K562 (cell line): ENCODE measurements around the gene ACTR5.

ENCODE experiments used
- GATAD2B ChIP-seq: fragments of 450-650 bp; IDR thresholded peaks from 2 replicates; pipeline ENCODE4 v1.6.1; 2017; ENCODE audit warnings: mild to moderate bottlenecking, borderline replicate concordance
- HNRNPLL ChIP-seq: fragments of 200-400 bp; formaldehyde crosslinking; IDR thresholded peaks from 2 replicates; pipeline ENCODE4 v1.6.1; 2017; ENCODE audit warnings: low read length, low read depth, mild to moderate bottlenecking; ENCODE audit not compliant: poor library complexity, severe bottlenecking
- MCM3 ChIP-seq: fragments of 450-650 bp; IDR thresholded peaks from 2 replicates; pipeline ENCODE4 v1.6.1; 2016
- POLR2AphosphoS5 ChIP-seq: IDR thresholded peaks from 2 replicates; pipeline ENCODE4 v1.6.1; 2011; ENCODE audit warnings: mild to moderate bottlenecking, low read depth, low read length, moderate library complexity; ENCODE audit not compliant: control insufficient read depth, insufficient read depth
- POLR2B ChIP-seq: fragments of 450-650 bp; IDR thresholded peaks from 2 replicates; pipeline ENCODE4 v1.6.1; 2018; ENCODE audit warnings: low read depth; ENCODE audit not compliant: partially characterized antibody
- RAD51 ChIP-seq: fragments of 450-650 bp; IDR thresholded peaks from 2 replicates; pipeline ENCODE4 v1.7.1; 2016; ENCODE audit warnings: low read depth, mild to moderate bottlenecking, borderline replicate concordance
- RBM22 ChIP-seq: fragments of 200-400 bp; formaldehyde crosslinking; IDR thresholded peaks from 2 replicates; pipeline ENCODE4 v1.6.1; 2018; ENCODE audit warnings: low read length, low read depth; ENCODE audit not compliant: poor library complexity, severe bottlenecking
- STAT5B ChIP-seq: fragments of 250-450 bp; sonication (Bioruptor Pico); IDR thresholded peaks from 2 replicates; pipeline ENCODE4 v1.8.0; 2021; ENCODE audit warnings: mild to moderate bottlenecking, inconsistent platforms
- TAF7 ChIP-seq: fragments of 450-650 bp; IDR thresholded peaks from 2 replicates; pipeline ENCODE4 v1.6.1; 2016; ENCODE audit warnings: missing genetic modification characterization, missing compliant biosample characterization
- TBP ChIP-seq: optimal IDR thresholded peaks from 2 replicates; pipeline ENCODE3; 2011; ENCODE audit warnings: low read depth, low read length, improper control_type of control experiment

GRCh38 chr20:38700926-38701325 lies 47.3 kb upstream of the ACTR5 start:
- TF ChIP-seq HNRNPLL (no peak), MCM3 (no peak), TBP (no peak), POLR2AphosphoS5 (no peak), TAF7 (tag) (no peak), POLR2B (no peak), RBM22 (no peak), STAT5B (CRISPR knock-in tag) (no peak), RAD51 (no peak), GATAD2B (no peak)
